OCI-M2 (cell line): ENCODE measurements around the gene PBX3.

Experiments used
- DNase-seq: peaks from one replicate; lab custom pipeline; 2025; ENCODE audit not compliant: unreplicated experiment; lab: John Stamatoyannopoulos, UW

Gene PBX3

DNA sequence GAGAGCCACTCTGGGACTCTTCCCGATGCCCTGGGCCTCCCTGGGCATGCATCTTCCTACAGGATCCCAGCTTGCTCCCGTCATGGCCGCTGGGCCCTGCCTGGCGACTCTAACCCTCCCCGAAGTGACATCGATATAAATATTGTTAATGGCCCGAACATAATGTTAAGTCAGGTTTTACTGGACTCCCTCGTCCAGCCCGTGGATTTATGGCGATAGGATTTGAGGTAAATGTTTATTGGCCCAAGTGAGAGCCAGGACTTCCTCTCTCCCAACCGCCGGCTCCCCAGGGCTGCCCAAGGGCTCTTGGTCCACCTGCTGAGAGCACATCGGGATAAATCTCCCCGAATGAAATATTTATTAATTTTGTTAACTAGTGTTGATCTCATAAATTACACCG lies 246.3 kb downstream of the PBX3 start:
- no peak for DNase-seq

DNA sequence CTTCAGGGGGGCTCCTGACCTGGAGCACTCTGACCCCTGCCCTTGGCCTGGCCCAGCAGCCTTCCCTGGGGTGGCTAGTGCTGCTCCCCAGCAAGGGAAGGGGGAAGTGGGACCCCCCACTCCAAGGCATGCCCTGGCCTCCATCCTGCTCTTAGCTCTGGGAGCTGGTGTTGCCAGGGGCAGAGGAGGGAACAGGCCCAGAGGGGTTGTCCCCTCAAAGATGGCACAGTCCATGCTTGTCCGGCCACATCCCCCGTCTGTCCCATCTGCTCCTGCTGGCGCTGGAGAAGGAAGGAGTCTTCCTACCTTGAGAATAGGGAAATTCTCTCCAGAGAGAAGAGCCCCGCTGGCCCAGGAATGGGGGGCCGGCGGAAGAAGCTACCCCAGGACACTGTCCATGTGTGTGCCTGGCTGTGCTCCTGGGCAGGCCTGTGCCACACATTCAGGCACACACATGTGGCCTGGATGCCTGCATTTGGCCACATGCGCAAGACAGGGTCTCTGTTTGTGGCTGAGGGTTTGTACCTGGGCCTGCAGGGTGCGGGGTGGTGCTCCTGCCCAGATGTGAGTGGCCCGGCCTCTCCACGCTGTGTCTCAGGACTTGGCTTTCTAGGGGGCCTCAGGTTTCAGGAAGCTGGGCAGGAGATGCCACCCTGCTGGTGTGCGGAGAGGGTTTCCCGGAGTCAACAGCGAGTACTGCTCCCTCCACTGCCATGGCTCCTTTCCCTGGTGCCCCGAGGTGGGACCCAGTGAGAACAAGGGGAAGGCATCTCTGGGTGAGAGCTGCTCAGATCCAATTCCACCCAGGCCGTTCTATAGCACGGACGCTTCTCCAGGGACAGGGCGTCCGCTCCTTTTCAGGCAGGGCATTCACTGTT lies 247.1 kb downstream of the PBX3 start:
- DNase-seq = no peak

DNA sequence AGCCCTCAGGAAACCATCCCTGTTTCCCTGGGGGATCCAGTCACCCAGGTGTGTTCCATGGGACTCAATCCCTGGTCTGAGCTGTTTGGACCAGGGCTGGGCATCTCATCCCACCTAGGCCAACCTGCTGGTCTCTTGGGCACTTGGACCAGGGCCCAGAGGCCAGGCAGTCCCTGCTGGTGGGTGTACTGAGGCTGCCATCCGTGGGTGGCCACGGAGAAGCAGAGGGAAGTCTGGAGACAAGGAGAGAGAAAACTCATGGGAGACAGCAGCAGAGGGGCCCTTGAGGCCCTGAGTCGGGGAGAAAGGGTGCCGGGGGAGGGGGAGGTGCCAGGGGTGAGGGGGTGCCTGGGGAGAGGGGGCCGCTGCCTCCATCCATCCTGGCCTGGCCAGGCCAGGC lies 247.8 kb downstream of the PBX3 start:
- no peak for DNase-seq

DNA sequence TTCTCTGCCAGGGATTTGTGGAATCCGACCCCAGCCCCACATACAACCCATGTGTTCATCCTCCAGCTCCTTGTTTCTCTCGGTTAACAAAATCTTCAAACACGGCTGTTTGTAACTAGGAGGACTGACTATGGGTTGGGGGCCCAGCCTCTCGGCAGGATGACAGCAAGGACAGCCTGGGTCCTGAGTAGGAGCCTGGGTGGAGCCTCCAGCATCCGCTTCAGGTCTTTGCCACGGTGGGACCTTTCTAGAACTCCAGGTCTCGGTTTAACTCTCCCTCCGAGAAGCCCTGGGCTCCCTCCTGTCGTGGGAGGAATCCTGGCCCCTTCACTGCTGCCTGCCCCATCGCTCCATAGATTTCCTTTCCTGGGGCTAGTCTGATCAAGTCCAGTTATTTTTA lies 248.5 kb downstream of the PBX3 start:
- no peak for DNase-seq

DNA sequence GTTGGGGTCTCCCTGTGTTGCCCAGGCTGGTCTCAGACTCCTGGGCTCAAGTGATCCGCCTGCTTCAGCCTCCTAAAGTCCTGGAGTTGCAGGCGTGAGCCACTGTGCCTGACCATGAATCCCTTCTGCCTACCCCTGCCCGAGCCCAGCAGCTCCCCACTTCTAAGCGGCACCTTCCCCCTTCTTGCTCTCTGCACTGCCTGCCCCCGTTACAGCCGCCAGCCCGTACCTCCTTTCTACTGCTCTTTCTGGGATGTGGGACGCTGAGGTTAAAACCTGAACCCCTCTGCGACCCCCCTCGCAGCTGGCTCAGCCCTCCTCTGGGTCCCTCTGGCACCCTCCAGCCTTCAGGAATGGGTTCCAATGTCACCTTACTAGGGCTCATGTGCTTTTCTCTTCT lies 249.6 kb downstream of the PBX3 start:
- DNase-seq = no peak

DNA sequence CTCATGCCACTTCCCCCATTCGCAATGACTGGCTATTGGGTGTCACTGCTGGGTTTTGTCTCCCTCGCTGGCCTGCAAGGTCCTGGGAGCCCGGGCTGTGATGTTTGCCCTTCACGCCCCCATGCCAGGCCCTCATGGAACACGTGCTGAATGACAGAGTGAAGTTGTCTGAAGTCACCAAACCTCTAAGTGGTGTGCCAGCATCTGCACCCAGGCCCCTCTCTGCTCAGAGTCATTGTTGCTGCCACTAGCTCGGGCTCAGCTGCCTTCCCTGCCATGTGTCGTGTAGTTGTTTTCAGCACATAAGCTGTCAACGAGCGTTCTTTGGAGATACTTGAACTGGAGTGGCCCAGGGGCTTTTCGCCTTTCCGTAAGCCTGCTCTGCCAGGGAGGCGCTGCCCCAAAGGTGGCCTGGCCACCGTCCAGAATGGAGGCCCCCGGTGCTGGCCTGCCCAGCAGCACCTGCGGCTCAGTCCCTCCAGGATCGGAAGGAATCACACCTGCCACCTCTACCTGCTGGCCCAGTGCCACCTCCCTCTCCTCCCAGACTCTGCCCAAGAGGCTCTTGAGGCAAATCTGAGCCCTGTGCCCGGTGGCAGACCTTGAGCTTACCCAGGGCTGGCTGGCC lies 250.1 kb downstream of the PBX3 start:
- DNase-seq = no peak

DNA sequence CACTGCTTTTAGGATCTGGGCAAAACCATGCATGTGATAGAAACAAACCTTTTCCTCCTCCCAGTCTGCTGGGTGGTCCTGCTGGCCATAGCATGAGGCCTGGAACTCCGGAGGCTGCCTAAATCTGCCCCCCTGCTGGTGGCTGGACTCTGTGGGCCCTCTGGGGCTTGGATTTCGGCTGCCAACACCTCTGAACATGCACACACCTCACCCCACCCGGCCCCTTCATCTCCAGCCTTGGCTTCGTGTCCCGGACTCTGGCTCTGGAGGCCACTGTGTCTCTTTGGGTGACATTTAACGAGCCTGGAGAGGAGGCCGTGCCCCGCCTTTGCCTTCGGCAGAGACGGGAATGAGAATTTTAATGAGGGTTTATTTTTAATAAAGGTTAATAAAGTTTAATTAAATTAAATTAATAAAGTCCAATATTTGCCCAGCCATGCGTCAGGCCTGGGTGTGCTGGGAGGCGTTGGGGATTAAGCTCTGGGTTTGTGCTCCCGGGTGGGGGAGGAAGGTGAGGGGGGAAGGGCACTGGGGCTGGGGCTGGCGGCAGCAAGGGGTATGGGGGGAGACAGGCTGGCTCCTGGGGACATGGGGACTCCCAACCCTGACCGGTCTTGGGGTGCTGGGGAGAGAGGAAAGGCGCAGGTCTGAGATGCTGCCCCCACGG lies 251.8 kb downstream of the PBX3 start:
- no peak for DNase-seq

DNA sequence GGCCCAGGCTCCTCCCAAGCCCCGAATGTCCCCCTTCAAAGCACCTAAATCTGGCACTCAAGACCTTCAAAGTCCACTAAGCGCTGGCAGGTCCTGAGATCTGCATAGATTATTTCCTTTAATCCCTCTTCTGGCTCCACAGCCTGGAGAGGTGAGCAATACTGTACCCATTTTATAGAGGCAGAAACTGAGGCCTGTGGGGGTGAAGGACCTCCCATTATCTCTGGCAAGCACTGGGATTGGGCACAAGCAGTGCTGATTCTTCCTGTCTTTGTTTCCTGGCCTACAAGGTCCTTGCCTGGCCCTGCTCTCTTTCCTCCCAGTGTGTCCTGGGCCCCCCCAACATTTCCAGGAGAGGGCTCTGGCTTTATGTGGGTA lies 252.3 kb downstream of the PBX3 start:
- DNase-seq = no peak

DNA sequence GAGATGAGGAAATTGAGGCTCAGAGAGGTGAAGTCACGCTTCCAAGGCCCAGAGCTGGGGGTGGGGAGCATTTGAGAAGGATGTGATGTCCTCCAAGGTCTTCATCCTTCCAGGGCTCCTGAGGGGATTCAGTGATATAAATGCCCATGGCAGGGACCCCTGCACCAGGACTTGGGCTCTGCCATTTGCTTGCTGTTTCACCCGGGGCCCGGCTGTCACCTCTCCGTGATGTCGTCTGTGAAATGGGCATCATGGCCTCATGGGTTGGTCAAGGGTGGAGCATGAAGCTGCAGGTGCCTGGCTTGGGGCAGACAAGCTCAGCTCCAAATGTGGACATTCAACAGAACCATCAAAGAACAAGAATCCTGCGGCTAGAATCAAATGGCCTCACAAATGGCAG lies 253.1 kb downstream of the PBX3 start:
- DNase-seq = no peak

DNA sequence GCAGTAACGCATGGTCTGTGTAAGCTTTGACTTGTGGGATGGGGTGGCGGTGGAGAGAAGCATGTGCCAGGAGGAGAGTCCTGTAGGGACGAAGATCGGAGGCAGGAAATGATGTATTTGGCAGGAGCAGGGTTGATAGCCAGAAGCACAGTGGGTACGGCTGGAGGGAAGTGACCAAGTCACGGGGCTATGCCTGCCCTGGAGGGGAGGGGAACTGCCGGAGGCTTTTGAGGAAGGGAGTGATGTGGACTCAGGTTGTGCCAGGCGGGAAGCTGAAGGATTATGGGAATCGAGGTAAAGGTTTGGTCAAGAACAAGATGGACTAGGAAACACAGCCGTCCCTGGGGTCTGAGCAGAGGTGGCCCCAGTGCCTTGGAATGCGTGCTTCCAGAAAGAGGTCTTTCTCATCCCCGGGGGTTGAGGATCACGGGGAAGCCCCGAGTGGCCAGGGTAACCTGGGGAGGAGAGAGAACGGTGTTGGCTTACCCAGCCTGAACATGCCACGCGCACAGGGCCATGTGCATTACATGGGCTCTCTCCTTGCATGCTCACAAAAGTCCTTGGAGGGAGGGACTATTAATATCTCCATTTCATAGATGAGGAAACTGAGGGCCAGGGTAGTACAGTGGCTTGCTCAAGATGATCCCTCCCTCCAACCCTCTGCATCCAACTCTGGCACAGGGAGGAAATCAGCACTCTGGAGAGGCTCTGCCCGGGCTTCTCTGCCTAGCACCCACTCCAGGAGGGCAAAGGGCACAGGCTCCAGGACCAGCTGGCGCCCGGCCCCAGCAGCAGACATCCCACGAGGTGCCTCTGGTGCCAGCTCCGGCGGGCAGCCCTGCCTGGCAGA lies 253.8 kb downstream of the PBX3 start:
- DNase-seq = no peak

DNA sequence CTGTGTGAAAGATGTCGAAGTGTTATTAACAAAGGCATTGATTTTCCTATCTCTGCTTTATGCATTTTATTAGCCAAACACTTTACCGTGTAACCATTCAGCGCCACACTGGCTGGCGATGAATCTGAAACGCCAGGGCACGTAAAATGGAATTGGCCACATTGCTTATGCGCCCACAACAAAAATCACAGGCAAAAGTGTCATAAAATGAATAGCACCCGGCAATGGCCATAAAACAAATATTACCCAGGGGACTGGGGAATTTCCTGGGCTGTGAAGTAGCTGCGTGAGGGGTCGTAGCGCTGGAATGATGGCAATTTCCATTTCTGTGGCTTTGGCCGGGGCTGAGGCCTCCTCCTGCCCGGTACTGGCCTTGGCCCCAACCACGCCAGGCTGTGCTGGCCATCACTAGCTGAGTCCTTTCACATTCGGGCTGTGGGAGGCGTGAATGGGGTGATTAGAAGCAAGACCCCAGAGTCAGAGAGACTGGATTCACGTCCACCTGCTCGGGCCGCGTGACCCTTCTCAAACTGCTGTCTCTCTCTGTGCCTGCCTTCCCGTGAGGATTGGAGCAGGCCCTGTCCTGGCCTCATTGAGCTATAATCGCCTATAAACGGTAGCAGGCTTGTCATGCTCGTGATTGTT lies 254.5 kb downstream of the PBX3 start:
- no peak for DNase-seq

DNA sequence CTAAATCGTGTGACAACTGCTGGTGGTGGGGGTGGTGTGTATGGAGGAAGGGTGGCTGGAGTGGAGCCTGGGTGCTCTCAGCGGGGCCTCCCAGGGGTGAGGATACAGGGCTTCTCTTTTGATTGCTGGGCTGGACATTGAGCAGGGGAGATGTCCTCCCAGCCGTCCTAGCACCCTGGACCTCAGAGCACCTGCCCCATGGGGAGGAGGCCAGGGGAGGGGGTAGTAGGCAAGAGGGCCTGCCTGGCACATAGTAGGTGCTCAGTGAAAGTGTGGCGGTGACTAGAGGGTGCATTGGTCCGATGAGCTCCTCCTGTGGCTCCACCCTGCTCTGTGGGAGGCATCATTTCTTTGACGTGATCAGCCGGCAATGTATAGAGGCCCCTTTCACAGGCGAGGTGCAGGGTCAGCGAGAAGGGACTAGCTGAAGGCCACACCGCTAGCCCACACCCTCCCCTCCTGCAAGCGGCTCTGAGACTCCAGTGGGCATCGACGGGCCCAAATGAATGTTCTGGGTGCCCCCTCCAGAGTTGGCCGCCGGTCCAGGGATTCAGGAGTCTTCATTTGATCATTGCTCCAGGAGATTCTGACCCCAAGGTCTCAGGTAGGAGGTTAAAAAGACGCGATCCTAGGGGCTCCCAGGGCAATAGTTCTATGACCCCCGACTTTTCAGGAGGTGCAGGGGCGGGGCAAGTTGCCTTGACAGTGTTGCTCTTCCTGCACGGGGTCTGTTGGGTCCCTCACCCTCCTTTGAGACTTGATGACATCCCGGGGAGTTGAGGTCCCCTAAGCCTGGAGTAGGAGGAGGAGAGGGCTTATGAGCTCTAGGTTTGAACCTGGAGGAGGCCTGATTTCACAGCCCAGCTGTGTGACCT lies 255.5 kb downstream of the PBX3 start:
- DNase-seq = no peak

DNA sequence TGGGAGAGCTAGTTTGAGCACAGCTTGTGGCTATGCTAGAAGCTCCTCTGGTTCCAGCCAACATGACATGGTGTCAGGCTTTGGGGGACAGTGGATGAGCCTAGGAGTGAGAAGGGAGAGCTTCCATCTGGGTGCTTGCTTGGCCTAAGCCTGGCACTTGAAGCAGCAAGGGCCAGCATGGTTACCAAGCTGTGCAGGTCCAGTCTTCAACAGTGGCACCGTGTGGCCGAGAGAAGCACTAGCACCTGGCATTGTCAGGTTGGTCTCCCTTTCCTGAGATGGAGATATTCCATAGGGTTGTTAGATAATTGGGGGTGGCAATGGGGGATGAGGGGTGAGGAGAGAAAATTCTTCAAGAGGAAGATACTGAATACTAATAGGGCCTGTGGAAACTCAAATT lies 261.9 kb downstream of the PBX3 start:
- DNase-seq = no peak

DNA sequence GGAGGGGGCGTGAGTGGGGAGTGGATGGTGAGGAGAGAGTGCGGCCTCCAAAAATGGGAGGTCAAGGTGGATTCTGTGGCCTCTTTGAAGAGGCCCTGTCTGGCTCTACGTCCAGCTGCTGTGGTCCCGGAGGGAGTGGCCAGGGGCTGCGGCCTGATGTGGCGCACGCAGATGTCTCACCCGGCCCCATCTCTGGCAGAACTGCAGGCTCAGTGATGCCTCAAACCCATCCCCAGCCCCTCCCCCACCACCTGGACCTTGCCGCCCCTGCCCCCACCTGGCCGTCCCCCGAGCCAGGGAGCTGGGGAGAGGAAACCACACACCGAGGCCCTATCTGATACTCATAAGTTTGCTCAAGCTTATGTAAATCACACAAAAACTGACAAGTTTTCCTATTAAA lies 267.6 kb downstream of the PBX3 start:
- DNase-seq = no peak

DNA sequence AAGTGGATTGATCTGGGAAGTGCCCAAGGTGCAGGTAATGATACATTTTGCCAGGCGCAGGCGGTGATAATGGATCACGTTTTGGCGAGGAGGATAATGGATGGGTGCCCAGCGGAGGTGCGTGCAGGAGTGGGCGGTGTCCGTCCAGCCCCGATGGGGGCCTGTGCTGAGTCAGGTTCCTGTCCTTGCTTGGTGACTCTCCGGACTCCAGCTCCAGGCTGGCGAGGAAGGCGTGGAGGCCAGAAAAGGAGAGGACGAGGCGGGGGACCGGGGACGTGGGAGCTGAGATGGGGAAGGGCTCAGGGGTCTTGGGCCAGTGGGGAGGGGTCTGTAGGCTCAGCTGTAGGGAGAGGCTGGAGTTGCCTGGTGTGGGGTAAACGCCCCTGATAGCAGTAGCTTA lies 268.3 kb downstream of the PBX3 start:
- no peak for DNase-seq

DNA sequence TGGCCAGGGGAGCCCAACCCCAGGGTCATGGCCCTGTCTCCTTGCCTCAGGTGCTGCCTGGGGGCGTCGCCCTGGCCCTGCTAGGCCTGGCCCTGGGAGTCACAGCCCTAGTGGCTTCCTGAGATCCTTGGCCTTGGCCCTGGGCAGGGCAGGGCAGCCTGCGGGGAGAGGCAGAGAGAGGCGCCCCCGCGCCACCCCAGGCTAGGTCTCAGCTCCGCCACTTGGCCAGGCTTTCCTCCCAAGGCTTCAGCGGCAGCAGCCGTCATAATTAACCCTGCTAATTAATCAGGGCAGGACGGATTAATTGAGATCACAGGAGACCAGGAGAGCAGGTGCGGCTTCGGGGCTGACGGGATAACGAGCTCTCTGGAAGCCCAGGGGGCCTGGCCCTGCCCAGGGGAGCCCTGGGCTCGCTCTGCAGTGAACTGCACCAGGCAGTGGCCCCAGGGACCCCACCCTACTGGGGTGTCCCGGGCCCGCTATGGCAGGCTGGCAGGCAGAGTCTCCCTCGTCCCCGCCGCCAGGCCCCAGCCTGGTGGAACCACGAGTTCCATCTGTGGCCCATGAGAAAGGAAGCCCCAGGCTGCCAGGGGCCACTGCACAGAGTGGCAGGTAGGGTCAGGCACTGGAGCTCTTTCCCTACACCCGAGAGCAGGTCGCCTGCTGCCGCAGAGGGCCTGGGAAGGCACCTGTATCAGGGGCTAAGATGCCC lies 269.6 kb downstream of the PBX3 start:
- DNase-seq = no peak
